ENCODE measurements around the gene ZNF354B.

Gene ZNF354B

GRCh38 chr5:178883815-178884430, 24.2 kb downstream of the ZNF354B start:
- DNase-seq = no peak

GRCh38 chr5:178895615-178896571, 36.1 kb downstream of the ZNF354B start, which contains the start of gene ZFP2:
ZFP2 (plus strand) TSS chr5:178895913; CDS start chr5:178931314, 35,401 bp downstream.
- DNase-seq = no peak

- DNase-seq = no peak
Measured at GRCh38 chr5:178899289-178899688, 39.5 kb downstream of the ZNF354B start.

- no peak for DNase-seq
Measured at GRCh38 chr5:178902849-178903248, 43.1 kb downstream of the ZNF354B start.

- no peak for DNase-seq
Measured at GRCh38 chr5:178931846-178932760, 72.3 kb downstream of the ZNF354B start.

Measured in activated gamma-delta T cell (primary cell).